SU-DHL-6 (cell line): ENCODE results near the gene CFAP141.

Experiments
- CTCF ChIP-seq: fragments of 200-600 bp; sonication (generic); IDR thresholded peaks from one replicate; pipeline ENCODE4 v1.5.1; 2017; ENCODE audit warnings: antibody characterized with exemption, mild to moderate bottlenecking, low read length, moderate library complexity; ENCODE audit not compliant: insufficient read depth, poor library complexity, severe bottlenecking
- EZH2phosphoT487 ChIP-seq: fragments of 200-600 bp; sonication (generic), shearing (Covaris generic); conservative IDR thresholded peaks from 2 replicates; pipeline ENCODE4 v1.6.1; 2018; ENCODE audit warnings: mild to moderate bottlenecking, antibody characterized with exemption, low read length, moderate library complexity, mixed read lengths

DNA sequence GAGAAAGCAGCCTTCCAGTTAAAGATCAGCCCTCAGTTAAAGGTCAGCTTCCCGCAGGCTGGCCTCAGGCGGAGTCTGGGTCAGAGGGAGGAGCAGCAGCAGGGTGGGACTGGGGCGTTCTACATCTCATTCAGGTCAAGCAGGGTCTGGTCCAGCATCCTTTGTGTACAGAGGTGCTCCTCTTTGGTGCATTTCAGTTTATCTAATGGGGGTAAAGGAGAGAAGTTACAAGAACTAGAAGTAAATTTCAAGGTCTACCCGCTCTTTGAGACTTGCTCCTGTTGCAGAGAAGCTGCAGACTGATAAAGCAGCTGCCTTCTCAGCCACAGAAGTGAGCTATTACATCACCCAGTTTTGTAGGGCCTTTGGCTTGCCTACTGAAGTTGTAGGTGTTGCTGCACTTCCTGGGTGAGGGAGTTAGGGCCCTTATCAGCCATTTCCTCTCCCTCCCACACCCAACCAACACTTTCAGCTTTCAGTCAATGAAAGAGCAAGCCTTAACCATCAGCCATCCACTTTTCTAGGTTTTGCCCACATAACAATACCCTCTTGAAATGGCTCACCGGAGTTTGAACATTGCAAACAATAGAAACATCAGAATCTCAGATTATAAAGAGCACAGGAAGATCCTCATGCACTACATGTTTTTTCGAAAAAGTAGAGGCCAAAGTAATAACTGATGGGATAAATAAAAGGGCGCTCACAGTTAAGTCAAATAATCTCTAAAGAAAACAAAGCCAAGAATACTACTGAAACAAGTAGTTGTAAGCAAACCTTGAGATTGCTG, 48.4 kb downstream of the CFAP141 start:
- TF ChIP-seq CTCF (no peak), EZH2phosphoT487 (no peak)
